ENCODE measurements around the gene TMEM117. TPM values are rescaled to one million over a fixed set of nuclear protein-coding genes. Genes with fewer than 3 reads are reported as not detected.
A peak's percentile ranks its signal among the peaks of the same experiment; 100 is the strongest.

TMEM117 gene
- total and polyA plus RNA-seq, 2 donors from 2014 or later, result 5.9 to 6.0 TPM

DNA sequence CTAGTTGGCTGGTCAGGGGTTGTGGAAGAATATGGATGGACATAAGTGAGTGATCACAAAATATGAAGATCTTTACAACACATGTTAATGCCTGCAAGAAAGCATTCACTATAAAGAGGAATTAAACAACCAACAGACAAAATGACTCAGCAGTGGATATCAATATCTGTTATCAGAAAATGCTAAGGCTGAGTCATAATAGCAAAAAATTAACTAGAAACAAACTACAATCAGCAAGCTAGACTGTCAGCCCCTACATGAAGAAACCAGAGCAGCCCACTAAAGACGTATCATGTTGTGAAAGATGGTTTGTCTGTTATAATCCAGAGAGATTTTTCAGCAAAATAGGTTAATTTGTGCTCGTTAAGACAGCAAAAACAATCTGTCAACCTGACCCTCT lies 567.3 kb downstream of the TMEM117 start:
- TF ChIP-seq, protein P1, sequence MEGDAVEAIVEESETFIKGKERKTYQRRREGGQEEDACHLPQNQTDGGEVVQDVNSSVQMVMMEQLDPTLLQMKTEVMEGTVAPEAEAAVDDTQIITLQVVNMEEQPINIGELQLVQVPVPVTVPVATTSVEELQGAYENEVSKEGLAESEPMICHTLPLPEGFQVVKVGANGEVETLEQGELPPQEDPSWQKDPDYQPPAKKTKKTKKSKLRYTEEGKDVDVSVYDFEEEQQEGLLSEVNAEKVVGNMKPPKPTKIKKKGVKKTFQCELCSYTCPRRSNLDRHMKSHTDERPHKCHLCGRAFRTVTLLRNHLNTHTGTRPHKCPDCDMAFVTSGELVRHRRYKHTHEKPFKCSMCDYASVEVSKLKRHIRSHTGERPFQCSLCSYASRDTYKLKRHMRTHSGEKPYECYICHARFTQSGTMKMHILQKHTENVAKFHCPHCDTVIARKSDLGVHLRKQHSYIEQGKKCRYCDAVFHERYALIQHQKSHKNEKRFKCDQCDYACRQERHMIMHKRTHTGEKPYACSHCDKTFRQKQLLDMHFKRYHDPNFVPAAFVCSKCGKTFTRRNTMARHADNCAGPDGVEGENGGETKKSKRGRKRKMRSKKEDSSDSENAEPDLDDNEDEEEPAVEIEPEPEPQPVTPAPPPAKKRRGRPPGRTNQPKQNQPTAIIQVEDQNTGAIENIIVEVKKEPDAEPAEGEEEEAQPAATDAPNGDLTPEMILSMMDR (IDR thresholded peaks at IDR 0.05; ENCODE audit: borderline replicate concordance, extremely low read depth, insufficient read depth), result no peak

DNA sequence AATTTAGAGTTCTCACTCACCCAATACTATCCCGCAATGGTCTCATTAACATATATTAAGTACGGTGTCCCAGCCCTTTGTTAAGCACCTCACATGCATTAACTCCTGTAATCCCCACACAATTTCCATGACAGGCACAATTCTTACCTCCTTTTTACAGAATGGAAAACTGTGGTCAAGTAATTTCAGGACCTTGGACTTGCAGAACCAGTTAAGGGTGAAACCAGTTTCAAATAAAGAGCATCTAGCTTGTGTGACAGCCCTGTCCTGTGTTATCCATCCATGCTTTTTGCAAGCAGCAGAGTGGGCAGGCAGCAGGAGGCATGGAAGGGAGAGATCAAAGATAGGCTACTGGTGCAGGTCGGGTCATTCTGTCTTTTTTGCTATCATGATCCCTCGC lies 569.4 kb downstream of the TMEM117 start:
- no peaks in the 10 kb centered on the region for H3K27me3 ChIP-seq (ENCODE audit: control insufficient read depth, insufficient read depth, low read length)
- no peak for DNase-seq
- peaks cover 0 to 2% (median 0%) of the 10 kb centered on the region in 3 donors for H3K9me3 ChIP-seq (ENCODE audit: control insufficient read depth in 2 of 3, insufficient read depth in 1 of 3, low read length in 3 of 3)
- TF ChIP-seq, protein P1 (IDR thresholded peaks at IDR 0.05; ENCODE audit: borderline replicate concordance, extremely low read depth, insufficient read depth), result no peak
- H3K27ac ChIP-seq (ENCODE audit: low read depth in 2 of 2, low read length in 2 of 2), result no peak overlapping the region
- FAIRE-seq, result no peak
- no peaks in the 10 kb centered on the region for H3K36me3 ChIP-seq (ENCODE audit: control insufficient read depth in 2 of 3, insufficient read depth in 3 of 3, low read length in 3 of 3)
- intact Hi-C loops (cut with DNase I), result no loop called here
- no peak overlapping the region for H3K4me3 ChIP-seq (ENCODE audit: low read length in 3 of 3)
- no peak overlapping the region for H3K9ac ChIP-seq (ENCODE audit: low read length in 3 of 3)
- no peaks in the 10 kb centered on the region for H3K4me1 ChIP-seq (ENCODE audit: control insufficient read depth in 2 of 3, insufficient read depth in 2 of 3, low read depth in 1 of 3, low read length in 3 of 3)

More for the DNA sequence above, 567.3 kb downstream of the TMEM117 start:
- DNase-seq (no peak), FAIRE-seq (no peak)
- Histone ChIP-seq H3K9me3 (ENCODE audit: control insufficient read depth in 2 of 3, insufficient read depth in 1 of 3, low read length in 3 of 3) (no peaks in the 10 kb centered on the region), H3K36me3 (ENCODE audit: control insufficient read depth in 2 of 3, insufficient read depth in 3 of 3, low read length in 3 of 3) (no peaks in the 10 kb centered on the region), H3K9ac (ENCODE audit: low read length in 3 of 3) (no peak overlapping the region), H3K4me1 (ENCODE audit: control insufficient read depth in 2 of 3, insufficient read depth in 2 of 3, low read depth in 1 of 3, low read length in 3 of 3) (no peaks in the 10 kb centered on the region), H3K27me3 (ENCODE audit: control insufficient read depth, insufficient read depth, low read length) (no peaks in the 10 kb centered on the region), H3K4me3 (ENCODE audit: low read length in 3 of 3) (no peak overlapping the region), H3K27ac (ENCODE audit: low read depth in 2 of 2, low read length in 2 of 2) (no peak overlapping the region)
- intact Hi-C loops (cut with DNase I), result no loop called here

DNA sequence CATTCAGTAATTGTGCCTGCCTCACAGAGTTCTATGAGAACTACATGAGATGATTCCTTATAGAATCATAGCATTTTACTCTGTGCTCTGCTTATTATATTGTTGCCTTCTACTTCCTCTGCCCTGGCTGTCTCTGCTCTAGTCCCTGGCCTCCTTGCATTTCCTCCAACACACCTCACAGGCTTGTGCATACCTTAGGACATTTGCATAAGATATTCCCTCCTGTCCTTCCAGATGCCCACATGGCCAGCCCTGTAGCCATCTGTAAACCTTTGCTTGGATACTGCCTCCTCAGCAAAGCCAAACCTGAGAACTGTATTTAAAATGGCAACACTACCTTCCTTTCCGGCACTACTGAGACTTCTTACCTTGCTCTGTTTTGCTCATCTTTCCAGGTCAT lies 586.7 kb downstream of the TMEM117 start:
- Histone ChIP-seq H3K36me3 (ENCODE audit: control insufficient read depth in 2 of 3, insufficient read depth in 3 of 3, low read length in 3 of 3) (no peaks in the 10 kb centered on the region), H3K27ac (ENCODE audit: low read depth in 2 of 2, low read length in 2 of 2) (no peak overlapping the region), H3K9ac (ENCODE audit: low read length in 3 of 3) (no peak overlapping the region), H3K4me3 (ENCODE audit: low read length in 3 of 3) (no peak overlapping the region), H3K27me3 (ENCODE audit: control insufficient read depth, insufficient read depth, low read length) (no peaks in the 10 kb centered on the region), H3K9me3 (ENCODE audit: control insufficient read depth in 2 of 3, insufficient read depth in 1 of 3, low read length in 3 of 3) (no peaks in the 10 kb centered on the region), H3K4me1 (ENCODE audit: control insufficient read depth in 2 of 3, insufficient read depth in 2 of 3, low read depth in 1 of 3, low read length in 3 of 3) (no peaks in the 10 kb centered on the region)
- no peak for DNase-seq
- intact Hi-C loops (cut with DNase I), result no loop called here
- no peak for FAIRE-seq
- TF ChIP-seq, protein P1 (IDR thresholded peaks at IDR 0.05; ENCODE audit: borderline replicate concordance, extremely low read depth, insufficient read depth), result no peak

DNA sequence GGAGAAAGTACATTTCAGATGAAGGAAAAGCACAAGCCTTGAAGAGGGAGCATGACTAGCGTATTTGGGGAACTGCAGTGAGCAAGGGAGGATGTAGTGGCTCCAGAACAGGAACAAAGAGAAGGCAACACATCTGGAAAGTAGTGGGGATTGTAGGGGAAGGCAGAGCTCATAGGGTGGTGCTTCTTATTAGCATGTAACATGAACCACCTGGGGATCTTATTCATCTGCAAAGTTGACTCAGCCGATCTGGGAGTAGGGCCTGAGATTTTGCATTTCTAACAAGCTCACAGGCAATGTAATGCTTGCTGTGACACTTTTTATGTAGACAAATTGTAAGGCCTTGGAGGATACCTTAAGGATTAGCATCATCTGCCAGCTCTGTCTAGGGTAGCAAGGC lies 592.9 kb downstream of the TMEM117 start:
- Histone ChIP-seq H3K27ac (ENCODE audit: low read depth in 2 of 2, low read length in 2 of 2) (no peak overlapping the region), H3K4me1 (ENCODE audit: control insufficient read depth in 2 of 3, insufficient read depth in 2 of 3, low read depth in 1 of 3, low read length in 3 of 3) (no peaks in the 10 kb centered on the region), H3K27me3 (ENCODE audit: control insufficient read depth, insufficient read depth, low read length) (no peaks in the 10 kb centered on the region), H3K9me3 (ENCODE audit: control insufficient read depth in 2 of 3, insufficient read depth in 1 of 3, low read length in 3 of 3) (no peaks in the 10 kb centered on the region), H3K4me3 (ENCODE audit: low read length in 3 of 3) (no peak overlapping the region), H3K36me3 (ENCODE audit: control insufficient read depth in 2 of 3, insufficient read depth in 3 of 3, low read length in 3 of 3) (no peaks in the 10 kb centered on the region), H3K9ac (ENCODE audit: low read length in 3 of 3) (no peak overlapping the region)
- TF ChIP-seq, protein P1 (IDR thresholded peaks at IDR 0.05; ENCODE audit: borderline replicate concordance, extremely low read depth, insufficient read depth), result no peak
- intact Hi-C loops (cut with DNase I), result no loop called here
- DNase-seq, result peak in 1 of 5 donors; percentile 9
- FAIRE-seq, result no peak

Data from kidney (tissue), 14 donors.